Esophagus squamous epithelium (tissue), 5 donors: ENCODE data around the gene FUT3. TPM values are rescaled to one million over a fixed set of nuclear protein-coding genes. Genes with fewer than 3 reads are reported as not detected.

Experiments
- DNase-seq: peaks from one replicate; lab custom pipeline; 2025; lab: John Stamatoyannopoulos, UW
- H3K27ac ChIP-seq, 4 donors: fragments of 200-600 bp; sonication (generic); one replicate each; pipeline ENCODE4 v1.5.1; 2016 to 2019; ENCODE audit warnings: mild to moderate bottlenecking in 1 of 4
- H3K27me3 ChIP-seq, 4 donors: fragments of 200-600 bp; sonication (generic); 1 replicate in 3 of 4; 2 replicates in 1 of 4; pipeline versions ENCODE4 v1.5.1 to v1.6.0; 2017 to 2021; ENCODE audit warnings: antibody characterized with exemption in 1 of 4
- H3K36me3 ChIP-seq, 3 donors: fragments of 200-600 bp; sonication (generic); one replicate each; pipeline ENCODE4 v1.5.1; 2016 to 2019
- H3K4me1 ChIP-seq, 3 donors: fragments of 200-600 bp; sonication (generic); one replicate each; pipeline ENCODE4 v1.5.1; 2017 to 2019
- H3K4me3 ChIP-seq, 4 donors: fragments of 200-600 bp; sonication (generic); 1 replicate in 3 of 4; 2 replicates in 1 of 4; pipeline ENCODE4 v1.5.1; 2016 to 2019; ENCODE audit warnings: mild to moderate bottlenecking in 2 of 4, moderate library complexity in 1 of 4
- H3K9me3 ChIP-seq, 3 donors: fragments of 200-600 bp; sonication (generic); one replicate each; pipeline ENCODE4 v1.5.1; 2016 to 2019
- POLR2A ChIP-seq, 4 donors: fragments of 450-650 bp; IDR thresholded peaks; one replicate each; pipeline ENCODE4 v1.6.1; 2017; ENCODE audit warnings: antibody characterized with exemption in 4 of 4, mild to moderate bottlenecking in 4 of 4, moderate library complexity in 3 of 4
- WGBS, 2 donors: methylation state at CpG; one replicate each; pipeline ENCODE4 v1.1.5; 2018; 5-methylcytosine and 5-hydroxymethylcytosine counted together
- intact Hi-C: fragments of 100-400 bp; cut with DNase I; formaldehyde crosslinking; loops from one replicate; pipeline ENCODE4 v1.15.0; 2022
- total RNA-seq, 4 donors: library from RNA; depleted of rRNA; stranded (reverse); fragments of >200 nt; gene quantifications; one replicate each; pipeline ENCODE4 v1.1.0, GENCODE V29; 2016
- TF ChIP-seq, protein P1 (sequence below), 6 experiments: fragments of 450-650 bp in 4 of 6; fragments of 200-600 bp in 2 of 6; sonication (generic) in 2 of 6; IDR thresholded peaks; one replicate each; pipeline ENCODE4 v1.5.1; 2016 to 2019; ENCODE audit warnings: antibody characterized with exemption in 6 of 6, mild to moderate bottlenecking in 4 of 6, moderate library complexity in 4 of 6
- donor health status: DM: yes; HTN: yes; CAD: no.

Gene FUT3
- total RNA-seq, 4 donors from 2014 or later, result 51.7 to 145 (median 84.8) TPM

DNA sequence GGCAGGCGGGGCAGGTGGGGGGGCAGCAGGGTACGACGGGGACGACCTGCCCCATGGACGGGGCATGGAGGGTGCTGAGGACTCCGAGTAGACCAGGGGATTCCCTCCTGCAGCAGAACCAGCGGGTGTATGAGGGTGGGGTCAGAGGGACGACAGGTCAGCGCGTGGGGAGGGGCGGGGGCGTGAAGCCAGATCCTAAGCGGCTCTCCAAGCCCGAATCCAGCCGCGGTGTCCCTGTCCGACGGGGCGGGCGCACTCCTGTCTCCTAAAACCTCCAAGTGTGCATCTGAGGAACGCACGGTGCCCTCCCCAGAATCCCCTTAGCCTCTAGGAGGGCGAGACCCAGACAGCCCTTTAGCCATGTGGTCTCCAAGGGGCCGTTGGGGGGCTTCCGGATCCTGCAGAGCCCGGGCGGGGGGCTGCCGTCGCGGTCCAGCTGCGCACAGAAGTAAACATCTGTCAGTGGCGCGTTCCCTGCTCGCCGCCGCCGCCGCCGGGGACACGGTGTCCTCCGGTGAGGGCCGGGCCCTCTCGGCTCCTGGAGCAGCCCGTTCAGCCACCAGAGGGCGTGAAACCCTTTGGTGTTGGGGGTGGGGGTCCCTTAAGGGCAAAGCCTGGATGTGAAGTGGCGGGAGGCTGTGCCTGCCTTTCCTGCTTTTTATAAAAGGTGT, 45.7 kb downstream of the FUT3 start:
- 3 to 4% methylated on average over 12 to 18 of the region's 46 CpGs for WGBS, 2 donors
- TF ChIP-seq, protein P1, sequence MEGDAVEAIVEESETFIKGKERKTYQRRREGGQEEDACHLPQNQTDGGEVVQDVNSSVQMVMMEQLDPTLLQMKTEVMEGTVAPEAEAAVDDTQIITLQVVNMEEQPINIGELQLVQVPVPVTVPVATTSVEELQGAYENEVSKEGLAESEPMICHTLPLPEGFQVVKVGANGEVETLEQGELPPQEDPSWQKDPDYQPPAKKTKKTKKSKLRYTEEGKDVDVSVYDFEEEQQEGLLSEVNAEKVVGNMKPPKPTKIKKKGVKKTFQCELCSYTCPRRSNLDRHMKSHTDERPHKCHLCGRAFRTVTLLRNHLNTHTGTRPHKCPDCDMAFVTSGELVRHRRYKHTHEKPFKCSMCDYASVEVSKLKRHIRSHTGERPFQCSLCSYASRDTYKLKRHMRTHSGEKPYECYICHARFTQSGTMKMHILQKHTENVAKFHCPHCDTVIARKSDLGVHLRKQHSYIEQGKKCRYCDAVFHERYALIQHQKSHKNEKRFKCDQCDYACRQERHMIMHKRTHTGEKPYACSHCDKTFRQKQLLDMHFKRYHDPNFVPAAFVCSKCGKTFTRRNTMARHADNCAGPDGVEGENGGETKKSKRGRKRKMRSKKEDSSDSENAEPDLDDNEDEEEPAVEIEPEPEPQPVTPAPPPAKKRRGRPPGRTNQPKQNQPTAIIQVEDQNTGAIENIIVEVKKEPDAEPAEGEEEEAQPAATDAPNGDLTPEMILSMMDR (IDR thresholded peaks at IDR 0.05), result peak; percentile 54 to 78 (median 72)
- TF ChIP-seq POLR2A (IDR thresholded peaks at IDR 0.05), result no peak
- H3K36me3 ChIP-seq, result no peaks in the 10 kb centered on the region
- intact Hi-C loops, result loop anchor here (2.0 kb wide), 1 partner anchor 87 kb away; no protein-coding TSS in a partner anchor
- peak overlapping the region in 3 of 4 donors; percentile 43 to 61 (median 45) for H3K4me3 ChIP-seq
- no peaks in the 10 kb centered on the region for H3K9me3 ChIP-seq
- H3K27ac ChIP-seq, result peak overlapping the region; percentile 24 to 81 (median 78)
- no peak for DNase-seq
- peaks cover 0 to 55% (median 3%) of the 10 kb centered on the region in 4 donors for H3K27me3 ChIP-seq
- peaks cover 9 to 49% (median 21%) of the 10 kb centered on the region in 3 donors for H3K4me1 ChIP-seq

DNA sequence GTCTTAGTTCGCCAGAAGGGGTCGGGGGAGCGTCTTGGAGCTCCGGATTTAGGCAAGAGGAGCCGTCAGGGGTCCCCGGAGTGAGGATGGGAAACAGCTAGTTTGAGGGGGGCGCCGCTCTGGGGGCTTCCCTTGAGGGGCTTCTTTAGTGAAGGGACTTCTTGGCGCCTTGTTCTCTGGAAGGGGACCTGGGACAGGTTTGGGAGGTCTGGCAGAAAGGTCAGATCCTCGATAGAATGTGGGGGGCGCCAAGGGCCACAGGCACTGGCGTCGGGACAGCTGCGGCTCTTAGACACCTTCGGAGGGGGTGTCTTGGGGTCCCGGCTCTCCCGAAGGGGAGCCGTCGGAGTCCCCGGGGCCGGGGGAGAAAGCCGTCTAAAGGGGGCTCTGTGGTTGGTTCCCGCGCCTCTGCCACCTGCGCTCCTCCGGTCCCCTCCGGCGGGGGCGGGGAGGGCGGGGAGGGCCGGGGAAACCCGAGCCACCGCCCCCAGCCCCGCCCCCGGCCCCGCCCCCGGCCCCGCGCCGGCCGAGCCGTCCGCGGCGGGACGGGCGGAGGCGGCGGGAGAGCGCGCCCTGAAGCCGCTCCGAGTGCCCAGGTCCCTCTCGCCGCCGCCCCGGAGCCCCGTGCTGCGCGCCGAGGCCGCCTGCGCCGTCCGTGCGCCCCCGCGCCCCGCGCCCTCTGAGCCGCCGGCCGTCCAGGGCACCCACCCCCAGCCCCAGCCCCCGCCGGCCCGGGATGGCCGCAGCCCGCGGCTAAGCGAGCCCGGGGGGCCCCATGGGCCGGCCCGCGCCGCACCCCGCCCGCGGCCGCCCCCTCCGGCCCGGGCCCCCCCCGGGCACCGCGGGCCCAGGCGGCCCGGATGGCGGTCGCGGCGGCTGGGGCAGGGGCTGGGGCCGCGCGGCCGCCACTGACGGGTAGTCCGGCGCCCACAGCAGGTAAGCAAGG, 46.5 kb downstream of the FUT3 start, which contains the start of gene NRTN:
Gene NRTN, plus strand, starts transcription at position 552 of the 946 bp plus-strand sequence. CDS start 19,099 bp downstream, outside the sequence.
- 3 to 11% methylated on average over 7 of the region's 107 CpGs for WGBS, 2 donors
- peaks cover 0 to 63% (median 3%) of the 10 kb centered on the region in 4 donors for H3K27me3 ChIP-seq
- peak within 1 kb of the TSS in 3 of 4 donors; percentile 43 to 61 (median 45) for H3K4me3 ChIP-seq
- no peaks in the 10 kb centered on the region for H3K9me3 ChIP-seq
- no peak for DNase-seq
- peaks cover 9 to 49% (median 21%) of the 10 kb centered on the region in 3 donors for H3K4me1 ChIP-seq
- intact Hi-C loops, result loop anchor here (2.0 kb wide), 1 partner anchor 88 kb away; no protein-coding TSS in a partner anchor
- H3K27ac ChIP-seq, result peak within 1 kb of the TSS; percentile 24 to 81 (median 78)
- H3K36me3 ChIP-seq, result no peaks in the 10 kb centered on the region
- TF ChIP-seq, protein P1 (IDR thresholded peaks at IDR 0.05), result no peak
- TF ChIP-seq POLR2A (IDR thresholded peaks at IDR 0.05), result no peak

- Histone ChIP-seq H3K27me3 (peaks cover 0 to 71% (median 3%) of the 10 kb centered on the region in 4 donors), H3K36me3 (no peaks in the 10 kb centered on the region), H3K4me1 (peaks cover 9 to 49% (median 21%) of the 10 kb centered on the region in 3 donors), H3K4me3 (peak overlapping the region in 3 of 4 donors; percentile 43 to 61 (median 45)), H3K9me3 (no peaks in the 10 kb centered on the region), H3K27ac (peak overlapping the region in 2 of 4 donors; percentile 33 to 68)
- DNase-seq, result no peak
- TF ChIP-seq POLR2A (IDR thresholded peaks at IDR 0.05), result no peak
- TF ChIP-seq, protein P1 (IDR thresholded peaks at IDR 0.05), result peak; percentile 66 to 98 (median 94)
- intact Hi-C loops, result loop anchor here (2.0 kb wide), 1 partner anchor 89 kb away; no protein-coding TSS in a partner anchor
- 5 to 7% methylated on average over 4 to 7 of the region's 54 CpGs for WGBS, 2 donors
Observed at GRCh38 chr19:5803752-5804515, 47.3 kb downstream of the FUT3 start.

DNA sequence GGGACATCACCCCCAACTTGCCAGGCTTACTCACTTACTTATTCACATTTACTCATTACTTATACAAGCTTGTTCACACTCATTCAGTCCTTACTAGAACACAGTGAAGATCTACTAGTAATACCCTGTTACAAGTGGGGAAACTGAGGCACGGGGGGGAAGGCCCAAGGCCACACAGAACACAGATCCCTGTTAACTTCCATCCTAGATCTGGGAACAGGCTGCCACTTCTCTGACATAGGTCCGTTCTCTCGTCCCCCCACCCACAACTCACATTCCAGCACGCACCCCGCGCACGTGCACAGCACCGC, 47.9 kb downstream of the FUT3 start:
- peak overlapping the region in 2 of 4 donors; percentile 23 to 33 for H3K27ac ChIP-seq
- H3K4me3 ChIP-seq, result peak overlapping the region in 3 of 4 donors; percentile 43 to 61 (median 45)
- no peaks in the 10 kb centered on the region for H3K9me3 ChIP-seq
- intact Hi-C loops, result no loop called here
- H3K4me1 ChIP-seq, result peaks cover 9 to 49% (median 21%) of the 10 kb centered on the region in 3 donors
- TF ChIP-seq, protein P1 (IDR thresholded peaks at IDR 0.05), result no peak
- no peak for TF ChIP-seq POLR2A (IDR thresholded peaks at IDR 0.05)
- no peak for DNase-seq
- 9 to 40% methylated on average over 1 to 8 of the region's 8 CpGs for WGBS, 2 donors
- H3K27me3 ChIP-seq, result peaks cover 0 to 75% (median 3%) of the 10 kb centered on the region in 4 donors
- H3K36me3 ChIP-seq, result no peaks in the 10 kb centered on the region
